Retina (tissue), 1 donor: ENCODE data around the gene BCAR1.
"Not testable (repeated sequence)": the region's sequence is repeated elsewhere in the genome, so short reads cannot be mapped to it uniquely, and the experiment has no call there.

Experiments
- DNase-seq: peaks from one replicate; pipeline ENCODE4 v3.0.0-alpha.2; 2016

Gene BCAR1, protein sequence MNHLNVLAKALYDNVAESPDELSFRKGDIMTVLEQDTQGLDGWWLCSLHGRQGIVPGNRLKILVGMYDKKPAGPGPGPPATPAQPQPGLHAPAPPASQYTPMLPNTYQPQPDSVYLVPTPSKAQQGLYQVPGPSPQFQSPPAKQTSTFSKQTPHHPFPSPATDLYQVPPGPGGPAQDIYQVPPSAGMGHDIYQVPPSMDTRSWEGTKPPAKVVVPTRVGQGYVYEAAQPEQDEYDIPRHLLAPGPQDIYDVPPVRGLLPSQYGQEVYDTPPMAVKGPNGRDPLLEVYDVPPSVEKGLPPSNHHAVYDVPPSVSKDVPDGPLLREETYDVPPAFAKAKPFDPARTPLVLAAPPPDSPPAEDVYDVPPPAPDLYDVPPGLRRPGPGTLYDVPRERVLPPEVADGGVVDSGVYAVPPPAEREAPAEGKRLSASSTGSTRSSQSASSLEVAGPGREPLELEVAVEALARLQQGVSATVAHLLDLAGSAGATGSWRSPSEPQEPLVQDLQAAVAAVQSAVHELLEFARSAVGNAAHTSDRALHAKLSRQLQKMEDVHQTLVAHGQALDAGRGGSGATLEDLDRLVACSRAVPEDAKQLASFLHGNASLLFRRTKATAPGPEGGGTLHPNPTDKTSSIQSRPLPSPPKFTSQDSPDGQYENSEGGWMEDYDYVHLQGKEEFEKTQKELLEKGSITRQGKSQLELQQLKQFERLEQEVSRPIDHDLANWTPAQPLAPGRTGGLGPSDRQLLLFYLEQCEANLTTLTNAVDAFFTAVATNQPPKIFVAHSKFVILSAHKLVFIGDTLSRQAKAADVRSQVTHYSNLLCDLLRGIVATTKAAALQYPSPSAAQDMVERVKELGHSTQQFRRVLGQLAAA

DNA sequence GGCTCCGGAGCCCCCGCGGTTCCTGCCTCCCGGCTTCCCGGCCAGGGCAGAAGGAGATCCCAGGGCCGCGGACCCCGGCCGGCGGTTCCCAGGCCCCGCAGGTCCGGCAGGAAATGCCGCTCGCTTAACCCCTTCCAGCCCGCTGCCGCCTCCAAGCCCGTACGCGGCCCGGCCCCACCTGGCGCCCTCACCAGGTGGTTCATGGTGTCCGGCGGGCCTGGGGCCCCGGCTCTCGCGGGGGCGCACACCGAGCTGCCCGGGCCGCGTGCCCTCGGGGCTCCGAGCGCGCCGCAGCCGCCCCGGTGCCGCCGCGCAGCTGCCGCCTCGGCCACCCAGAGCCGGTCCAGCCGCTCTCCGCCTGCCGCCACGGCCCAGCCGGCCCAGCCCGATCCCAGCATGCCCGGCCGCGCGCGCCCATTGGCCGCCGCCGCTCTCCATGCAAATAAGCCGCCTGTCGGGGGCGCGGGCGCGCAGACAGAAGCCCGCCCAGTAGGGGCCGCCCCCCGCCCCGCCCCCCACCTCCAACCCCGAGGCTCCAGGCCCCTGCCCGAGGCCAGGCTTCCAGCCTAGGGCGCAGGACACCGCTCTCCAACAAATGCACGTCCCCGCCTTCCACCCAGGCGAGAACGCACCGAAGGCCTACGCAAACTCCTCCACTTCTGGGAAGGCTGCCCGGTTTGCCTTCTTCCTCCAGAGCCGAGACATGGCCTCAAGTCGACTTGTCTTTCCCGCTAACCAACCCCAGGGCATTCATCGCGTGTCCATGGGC, at the start of gene BCAR1:
Gene BCAR1 (minus strand): TSS at position 345 of the 769 bp plus-strand sequence. CDS start 142 bp downstream, at position 203.
- peak; percentile 82 for DNase-seq

DNA sequence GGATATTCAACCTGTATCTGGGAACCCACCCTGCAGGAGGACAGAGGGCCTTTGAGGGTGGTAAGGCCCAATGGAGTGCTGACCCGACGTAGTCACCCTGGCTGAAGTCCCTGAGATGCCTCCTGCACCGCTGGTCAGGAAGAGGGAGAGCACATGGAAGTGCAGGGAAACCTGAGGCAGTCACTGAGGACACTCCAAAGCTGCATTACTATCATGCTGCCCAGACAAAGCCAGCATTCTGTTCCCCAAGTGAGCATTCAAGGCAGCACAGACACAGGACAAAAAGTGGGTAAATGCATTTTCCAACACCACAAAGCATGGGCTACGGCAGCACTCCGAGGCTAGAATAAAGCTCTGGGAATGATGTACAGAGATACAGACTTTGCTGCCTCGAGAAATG, 46.8 kb upstream of the BCAR1 start:
- no peak for DNase-seq

DNA sequence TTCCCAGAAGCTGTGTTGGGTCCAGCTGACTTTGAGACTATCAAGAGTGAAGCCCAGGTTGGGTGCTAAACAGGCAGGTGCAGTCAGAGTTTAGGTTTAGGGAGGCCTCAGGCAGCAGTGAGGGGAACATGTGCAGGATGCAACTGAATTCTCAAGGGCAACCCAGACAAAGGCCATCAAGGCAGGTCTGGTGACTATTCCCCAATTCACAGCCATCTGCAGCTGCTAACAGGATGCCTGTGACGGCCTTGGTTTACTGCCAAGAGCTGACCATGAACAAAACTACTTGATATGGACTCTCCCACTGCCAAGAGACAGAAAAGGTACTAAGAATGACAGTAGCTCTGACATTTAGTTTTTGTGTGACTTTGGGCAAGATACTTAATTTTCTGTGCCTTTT, 45.2 kb upstream of the BCAR1 start:
- no peak for DNase-seq

DNA sequence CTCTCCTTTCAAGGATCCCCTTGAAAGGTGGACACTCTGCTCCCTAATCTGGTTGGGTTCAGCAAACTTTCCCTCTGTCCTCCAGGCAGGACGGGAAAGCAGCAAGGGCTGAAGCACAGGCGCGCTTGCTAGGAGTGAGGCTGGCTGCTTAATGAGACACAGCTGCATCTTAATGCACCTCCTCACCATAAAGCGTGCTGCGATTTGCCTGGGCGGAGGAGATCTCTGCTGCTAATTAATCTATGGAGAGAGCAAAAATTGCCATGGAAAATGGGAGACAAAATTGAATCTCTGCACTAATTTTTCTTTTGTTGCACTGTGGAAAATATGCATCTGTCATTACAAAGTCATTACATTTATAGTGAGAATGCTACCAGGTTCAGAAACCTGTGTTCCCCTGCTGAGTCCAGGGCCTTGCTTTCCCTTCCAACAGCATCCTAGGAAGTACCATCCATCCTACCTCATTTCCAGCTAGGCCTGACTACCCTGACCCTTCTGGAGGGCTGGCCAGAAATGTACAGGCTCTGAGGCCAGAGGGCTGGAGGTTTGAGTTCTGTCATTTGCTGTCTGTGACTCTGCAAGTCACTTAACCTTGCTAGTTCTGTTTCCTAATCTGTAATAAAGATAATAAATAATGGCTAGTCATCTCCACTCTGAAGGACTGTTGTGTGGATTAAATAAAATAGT, 43.5 kb upstream of the BCAR1 start:
- no peak for DNase-seq

DNA sequence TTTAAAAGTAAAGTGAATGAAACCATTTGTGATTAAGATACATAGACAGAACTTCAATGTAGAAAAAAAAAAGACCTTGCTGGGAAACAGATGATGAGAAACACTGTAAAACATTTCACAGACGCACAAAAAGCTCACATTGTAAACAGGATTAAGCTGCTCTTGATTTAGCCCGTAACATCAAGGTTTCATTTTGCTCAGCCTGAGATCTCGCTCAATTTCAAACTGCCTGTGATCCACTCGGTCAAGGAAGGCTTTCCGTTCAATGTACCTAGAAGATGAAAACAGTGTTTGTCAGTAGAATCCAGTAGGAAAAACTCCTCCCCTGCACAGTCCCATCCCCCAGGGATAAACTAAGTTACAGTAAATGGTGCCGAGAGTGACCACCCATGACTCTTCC, 42.3 kb upstream of the BCAR1 start:
- DNase-seq: no peak

DNA sequence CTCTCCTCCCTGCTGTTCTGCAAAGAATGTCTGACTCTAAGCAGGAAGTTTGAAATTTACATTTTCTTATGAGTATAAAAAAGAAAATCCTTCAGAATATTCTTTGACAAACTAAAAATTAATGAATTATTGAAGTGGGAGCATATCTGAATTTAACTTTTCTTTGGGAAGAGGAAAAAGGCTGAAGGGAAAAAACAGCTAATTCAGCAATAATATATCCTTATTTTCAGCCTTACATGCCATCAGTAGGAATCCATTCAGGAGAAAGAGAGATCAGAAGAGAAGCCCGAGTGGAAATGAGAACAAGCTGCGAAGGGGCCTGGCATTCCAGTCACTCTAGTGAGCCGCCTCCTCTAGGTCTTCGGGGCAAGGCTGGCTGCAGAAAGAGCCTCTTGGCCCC, 41.7 kb upstream of the BCAR1 start:
- DNase-seq: no peak

DNA sequence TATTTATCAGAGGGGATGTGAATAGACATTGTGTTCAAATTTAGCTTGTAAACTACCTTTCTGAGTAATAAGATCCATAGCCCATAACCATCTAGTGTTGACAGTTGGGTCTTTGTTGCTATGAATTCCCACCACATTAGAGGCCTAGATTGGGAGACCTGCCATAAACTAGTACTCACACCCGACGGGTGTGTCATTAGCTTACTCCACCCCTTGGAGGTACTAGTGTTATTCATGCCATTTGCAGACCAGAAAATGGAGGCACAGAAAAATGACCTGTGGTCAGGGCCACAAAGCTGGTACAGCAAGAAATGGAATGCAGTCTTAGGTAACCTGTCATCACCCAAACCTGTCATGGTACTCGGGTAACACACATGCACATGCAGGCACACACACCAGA, 41.3 kb upstream of the BCAR1 start:
- no peak for DNase-seq

DNA sequence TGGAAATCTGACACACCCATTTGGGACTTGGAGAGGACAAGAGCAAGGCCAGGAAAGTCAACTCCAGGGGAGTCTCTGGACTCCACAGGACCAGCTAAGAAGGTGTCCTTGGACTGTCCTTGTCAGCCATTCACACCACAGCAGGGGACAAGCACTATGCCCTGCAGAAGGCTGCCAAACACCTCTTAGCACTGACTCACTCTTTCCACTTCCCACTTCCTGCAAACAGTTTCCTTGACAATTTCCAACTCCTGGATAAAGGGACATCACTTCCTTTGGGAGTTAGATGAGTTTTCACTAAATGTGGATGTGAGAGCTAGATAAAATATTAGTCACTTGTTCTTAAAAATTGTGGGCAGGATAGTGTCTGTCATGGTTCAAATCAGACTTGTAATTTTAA, 37.8 kb upstream of the BCAR1 start:
- DNase-seq: no peak

DNA sequence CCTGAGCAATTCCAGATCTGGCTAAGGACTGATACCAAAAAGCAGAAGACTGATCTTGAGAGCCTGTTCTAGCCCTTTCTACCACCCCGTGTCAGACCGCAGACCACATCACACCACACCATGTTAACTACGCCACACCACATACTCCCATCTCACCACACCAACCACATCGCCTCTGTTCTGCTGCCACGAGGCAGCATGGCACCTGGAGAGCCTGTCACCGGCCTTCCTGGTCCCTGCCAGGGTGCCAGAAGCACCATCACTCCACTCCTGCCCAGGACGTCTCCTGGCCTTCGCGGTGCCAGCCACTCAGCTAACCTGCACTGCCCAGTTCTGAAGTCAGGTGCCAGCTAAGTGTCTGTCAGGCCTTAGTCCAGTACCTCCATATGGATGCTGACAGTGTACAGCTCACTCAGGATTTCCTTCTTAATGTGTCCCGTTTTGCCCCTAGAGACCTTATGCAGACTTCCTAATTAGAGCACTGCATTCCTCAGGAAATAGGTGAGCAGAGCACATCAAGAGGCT, 37.2 kb upstream of the BCAR1 start:
- no peak for DNase-seq

DNA sequence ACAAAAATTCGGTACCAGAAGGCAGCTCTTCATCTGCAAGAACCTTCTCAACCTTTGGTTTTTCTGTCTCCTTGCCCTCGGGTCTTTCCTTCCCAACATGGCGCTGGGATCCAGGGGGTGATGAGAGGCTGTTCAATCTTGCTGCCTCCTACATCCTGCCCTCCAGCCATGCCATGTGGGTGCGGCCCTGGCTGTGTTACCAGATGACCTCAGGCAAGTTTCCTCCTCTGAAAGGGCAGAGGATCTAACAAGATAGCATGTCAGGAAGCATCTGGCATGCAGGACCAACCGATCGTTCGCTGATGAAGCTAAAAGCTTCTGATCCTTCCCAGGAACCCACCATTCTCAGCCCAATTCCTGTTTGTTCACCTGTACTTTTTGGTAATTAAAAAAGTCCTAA, 36.8 kb upstream of the BCAR1 start:
- no peak for DNase-seq

DNA sequence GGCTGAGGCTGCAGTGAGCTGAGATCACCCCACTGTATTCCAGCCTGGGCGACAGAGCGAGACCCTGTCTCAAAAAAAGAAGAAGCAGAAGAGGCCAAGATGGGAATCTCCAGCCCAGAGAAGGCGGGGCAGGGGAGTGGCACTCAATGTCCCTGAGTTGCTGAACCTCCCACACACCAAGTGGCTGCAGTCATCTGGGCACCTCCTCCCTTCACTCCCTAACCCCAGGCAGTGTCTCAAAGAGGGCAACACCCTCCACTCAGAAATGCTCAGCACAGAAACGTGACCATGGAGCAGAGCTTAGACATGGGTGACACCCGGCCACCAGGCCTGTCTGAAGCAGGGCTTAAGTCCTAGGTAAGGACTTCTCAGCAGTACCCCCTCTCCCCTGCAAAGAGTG, 36.3 kb upstream of the BCAR1 start:
- DNase-seq: no peak

DNA sequence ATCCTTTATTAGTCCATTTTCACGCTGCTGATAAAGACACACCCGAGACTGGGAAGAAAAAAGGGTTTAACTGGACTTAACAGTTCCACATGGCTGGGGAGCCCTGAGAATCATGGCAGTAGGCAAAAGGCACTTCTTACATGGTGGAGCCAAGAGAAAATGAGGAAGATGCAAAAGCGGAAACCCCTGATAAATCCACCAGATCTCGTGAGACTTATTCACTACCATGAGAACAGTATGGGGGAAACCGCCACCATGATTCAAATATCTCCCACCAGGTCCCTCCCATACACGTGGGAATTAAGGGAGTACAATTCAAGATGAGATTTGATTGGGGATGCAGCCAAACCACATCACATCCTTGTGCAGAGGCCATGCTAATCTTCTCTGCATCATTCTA, 35.0 kb upstream of the BCAR1 start:
- DNase-seq: no peak

DNA sequence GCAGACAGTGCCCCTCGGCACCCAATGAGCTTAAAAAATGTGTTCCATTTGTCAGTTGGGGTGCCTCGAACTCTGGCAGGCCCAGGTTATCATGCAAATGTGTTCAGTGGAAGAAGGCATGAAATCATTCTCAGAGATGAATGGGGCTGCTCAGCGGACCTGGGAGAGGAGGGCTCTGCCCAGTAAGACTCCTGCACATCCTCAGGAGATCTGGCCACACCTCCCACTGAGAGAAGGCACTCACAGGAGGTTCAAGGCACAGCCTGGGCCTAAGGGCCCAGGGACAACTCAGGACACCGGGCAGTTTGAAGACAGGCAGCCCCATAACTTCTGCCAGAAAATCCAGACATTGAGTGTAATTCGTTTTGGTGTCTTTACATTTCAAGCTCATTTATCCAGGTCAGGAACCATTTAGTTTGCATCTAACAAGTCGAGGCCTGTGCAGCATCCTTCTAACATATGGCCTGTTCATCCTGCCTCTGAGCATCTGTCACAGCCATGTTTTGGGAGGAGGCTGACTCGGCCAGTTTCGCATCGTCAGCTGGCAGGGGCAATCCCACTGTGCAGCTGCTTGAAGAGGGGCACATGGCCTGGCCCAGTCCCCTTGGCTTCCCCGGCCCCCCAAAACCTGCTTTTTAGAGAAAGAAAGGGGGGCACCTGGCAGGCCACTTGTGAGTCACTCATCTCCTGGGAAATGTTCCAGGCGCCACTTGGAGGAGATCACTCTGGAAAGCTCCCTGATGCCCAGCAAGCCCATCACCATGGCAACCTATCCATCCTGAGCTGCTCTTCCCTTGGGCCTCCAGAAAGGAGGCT, 31.2 kb upstream of the BCAR1 start:
- DNase-seq: no peak

DNA sequence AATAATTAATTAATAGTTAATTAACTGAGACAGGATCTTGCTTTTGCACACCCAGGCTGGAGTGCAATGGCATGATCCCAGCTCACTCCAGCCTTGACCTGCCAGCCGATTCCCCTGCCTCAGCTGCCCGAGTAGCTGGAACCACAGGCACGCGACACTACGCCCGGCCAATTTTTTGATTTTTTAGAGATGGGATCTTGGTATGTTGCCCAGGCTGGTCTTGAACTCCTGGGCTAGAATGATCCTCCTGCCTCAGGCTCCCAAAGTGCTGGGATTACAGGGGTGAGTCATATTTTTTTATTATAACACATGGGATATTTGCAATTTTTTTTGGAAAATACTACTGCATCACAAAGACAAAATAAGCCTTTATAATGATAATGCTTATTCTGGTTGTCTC, 30.4 kb upstream of the BCAR1 start:
- DNase-seq: no peak

DNA sequence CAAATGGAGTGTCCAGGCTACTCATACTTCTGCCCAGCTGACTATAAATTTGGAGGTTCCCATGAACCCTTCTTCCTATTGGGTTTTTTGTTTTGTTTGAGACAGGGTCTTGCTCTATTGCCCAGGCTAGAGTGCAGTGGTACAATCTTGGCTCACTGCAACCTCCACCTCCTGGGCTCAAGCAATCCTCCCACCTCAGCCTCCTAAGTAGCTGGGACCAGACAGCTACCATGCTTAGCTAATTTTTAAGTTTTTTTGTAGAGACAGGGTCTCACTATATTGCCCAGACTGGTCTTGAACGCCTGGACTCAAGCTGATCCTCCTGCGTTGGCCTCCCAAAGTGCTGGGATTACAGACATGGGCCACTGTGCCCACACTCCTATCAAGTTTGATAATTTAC, 29.6 kb upstream of the BCAR1 start:
- not testable (repeated sequence) for DNase-seq

DNA sequence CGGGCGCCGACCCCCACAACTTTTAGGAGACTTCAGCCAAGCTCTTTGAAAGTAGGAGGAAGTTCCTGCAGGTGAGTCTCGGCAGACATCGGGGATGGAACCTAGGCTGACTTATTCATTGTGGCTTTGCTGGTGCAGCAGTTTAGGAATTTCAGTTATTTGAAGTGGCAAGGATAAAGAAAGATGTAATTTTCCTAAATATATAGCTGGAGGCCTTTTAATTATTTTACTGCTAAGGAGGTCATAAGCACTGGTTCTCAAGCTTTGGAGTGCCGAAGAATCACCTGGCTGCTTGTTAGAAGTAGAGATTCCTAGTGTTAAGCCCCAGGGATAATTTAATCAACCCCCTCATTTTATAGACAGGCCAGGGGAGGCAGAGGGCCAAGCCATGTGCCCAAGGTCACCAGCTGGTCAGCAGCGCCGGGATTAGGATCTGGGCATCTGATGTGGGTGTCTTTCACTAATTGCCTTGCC, 28.9 kb upstream of the BCAR1 start:
- no peak for DNase-seq

DNA sequence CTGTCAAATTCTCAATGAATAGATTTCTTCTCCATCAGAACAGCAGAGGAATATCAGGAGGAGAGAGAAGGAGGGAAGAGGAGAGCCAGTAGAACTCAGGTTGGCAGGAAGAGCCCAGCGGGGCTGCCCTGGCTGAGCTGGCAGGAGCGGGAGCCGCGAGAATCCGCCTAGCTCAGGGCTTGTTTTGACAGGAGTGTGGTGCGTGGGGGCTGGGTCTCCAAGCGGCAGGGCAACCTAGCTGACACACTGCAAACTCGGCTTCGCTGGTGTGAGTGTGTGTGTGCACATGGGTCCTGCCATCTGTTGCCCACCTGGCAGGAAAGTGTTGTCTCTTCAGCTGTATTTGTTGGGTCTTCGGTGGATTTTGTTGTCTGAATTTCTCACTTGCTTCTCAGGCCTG, 27.9 kb upstream of the BCAR1 start:
- DNase-seq: no peak

DNA sequence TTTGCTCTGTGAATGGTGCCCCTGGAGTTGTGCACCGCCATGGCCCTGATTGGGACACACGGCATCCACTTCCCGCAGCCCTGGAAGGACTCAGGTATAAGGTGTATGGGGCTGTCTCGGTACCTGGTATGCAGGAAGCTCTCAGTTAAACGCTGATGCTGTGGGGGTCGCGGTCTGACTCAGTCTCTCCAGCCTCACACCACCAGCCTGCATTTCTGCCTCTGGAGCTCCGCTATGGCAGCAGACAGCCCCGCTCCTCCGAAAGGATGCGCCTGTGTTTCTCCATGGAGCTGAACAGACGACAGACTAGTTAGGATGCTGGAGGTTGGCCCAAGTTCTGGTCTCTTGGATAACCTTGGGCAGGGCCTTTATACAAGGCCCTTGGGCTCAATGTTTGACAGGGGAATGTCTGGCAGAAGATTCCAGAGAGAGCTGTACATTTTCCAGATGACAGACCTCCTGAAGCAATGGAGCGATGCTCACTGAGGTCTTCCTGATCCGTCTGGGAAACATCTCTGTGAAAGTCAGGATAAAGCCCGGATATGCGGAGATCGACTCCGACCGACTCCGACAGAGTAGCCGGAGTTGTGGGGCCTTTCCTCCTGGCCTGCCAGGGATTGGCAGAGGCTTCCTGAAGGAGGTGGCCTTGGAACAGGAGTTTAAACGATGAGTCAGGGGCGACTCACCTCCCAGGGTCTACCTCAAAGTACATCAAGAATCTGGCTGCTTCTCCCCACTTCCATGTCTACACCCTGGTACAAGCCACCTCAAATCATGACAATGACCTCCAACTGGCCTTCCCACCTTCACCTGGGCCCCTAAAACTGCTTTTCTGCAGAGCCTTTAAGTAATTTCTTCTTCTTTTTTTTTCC, 21.9 kb upstream of the BCAR1 start:
- DNase-seq: no peak

DNA sequence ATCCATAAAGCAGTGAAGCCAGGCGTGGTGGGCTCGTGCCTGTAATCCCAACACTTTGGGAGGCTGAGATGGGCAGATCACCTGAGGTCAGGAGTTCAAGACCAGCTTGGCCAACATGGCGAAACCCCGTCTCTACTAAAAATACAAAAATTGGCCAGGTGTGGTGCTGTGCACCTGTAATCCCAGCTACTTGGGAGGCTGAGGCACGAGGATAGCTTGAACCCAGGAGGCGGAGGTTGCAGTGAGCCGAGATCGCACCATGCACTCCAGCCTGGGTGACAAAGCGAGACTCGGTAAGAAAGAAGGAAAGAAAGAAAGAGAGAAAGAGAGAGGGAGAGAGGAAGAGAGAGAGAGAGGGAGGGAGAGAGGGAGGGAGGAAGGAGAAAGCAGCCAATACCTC, 21.2 kb upstream of the BCAR1 start:
- not testable (repeated sequence) for DNase-seq

DNA sequence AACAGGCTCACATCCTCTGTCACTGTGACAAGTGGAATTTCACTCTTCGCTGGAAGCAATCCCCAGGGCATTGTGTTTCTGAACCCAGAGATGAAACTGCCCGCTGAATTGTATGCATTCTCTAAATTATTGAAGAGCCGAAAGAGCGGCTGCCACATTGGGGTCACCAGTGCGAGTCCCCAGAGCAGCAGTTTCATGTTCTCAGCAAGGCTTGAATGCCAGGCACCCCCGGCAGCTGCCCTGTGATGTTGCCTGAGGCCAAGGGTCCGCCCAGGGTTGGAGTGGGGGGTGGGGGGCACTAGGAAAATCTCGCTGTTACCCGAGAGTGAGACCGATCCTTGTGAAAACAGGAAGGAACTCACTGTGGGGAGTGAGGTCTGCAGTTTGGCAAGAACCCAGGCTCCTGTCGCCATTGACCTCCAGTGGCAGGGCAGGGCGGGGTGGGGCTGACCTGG, 20.7 kb upstream of the BCAR1 start:
- DNase-seq: no peak
